ENCODE measurements around the gene RAI1. TPM values are rescaled to one million over a fixed set of nuclear protein-coding genes. Genes with fewer than 3 reads are reported as not detected.
A peak's percentile ranks its signal among the peaks of the same experiment; 100 is the strongest.

Gene RAI1
- total and polyA plus RNA-seq, 2 of the 13 experiments (the other 11 are each of a cell fraction or from before 2014, with no cell fraction given) = 3.4 to 5.2 TPM

GRCh38 chr17:17706140-17707060, 25.1 kb downstream of the RAI1 start (continued):
- TF ChIP-seq ATF6 (CRISPR knock-in tag; conservative IDR thresholded peaks at IDR 0.05) (no peak), PPARG (CRISPR knock-in tag; conservative IDR thresholded peaks at IDR 0.05) (no peak), ZNF639 (CRISPR knock-in tag; conservative IDR thresholded peaks at IDR 0.05) (no peak), ZNF441 (CRISPR knock-in tag; IDR thresholded peaks at IDR 0.05; ENCODE audit: borderline replicate concordance) (no peak), ZNF256 (CRISPR knock-in tag; conservative IDR thresholded peaks at IDR 0.05) (no peak), DBP (CRISPR knock-in tag; IDR thresholded peaks at IDR 0.05; ENCODE audit: not compliant biosample characterization) (no peak), GLMP (CRISPR knock-in tag; IDR thresholded peaks at IDR 0.05; ENCODE audit: borderline replicate concordance) (no peak), SPEN (CRISPR knock-in tag; IDR thresholded peaks at IDR 0.05; ENCODE audit: low read depth) (no peak), SP1 (IDR thresholded peaks at IDR 0.05) (no peak), SP1 (CRISPR knock-in tag; IDR thresholded peaks at IDR 0.05) (no peak), MNT (IDR thresholded peaks at IDR 0.05) (no peak), ZNF609 (CRISPR knock-in tag; IDR thresholded peaks at IDR 0.05; ENCODE audit: borderline replicate concordance) (0 out of 2 replicates have a peak, but pooled peaks have one; percentile 19), NR2F1 (CRISPR knock-in tag; IDR thresholded peaks at IDR 0.05) (peak; percentile 18 to 59; a peak in 1 of 4 replicates), ZNF431 (CRISPR knock-in tag; IDR thresholded peaks at IDR 0.05; ENCODE audit: borderline replicate concordance, low read depth) (no peak), ZKSCAN5 (CRISPR knock-in tag; IDR thresholded peaks at IDR 0.05) (no peak), CENPX (CRISPR knock-in tag; IDR thresholded peaks at IDR 0.05) (no peak)

Measured in HepG2 (cell line).